Stimulated activated naive CD8-positive, alpha-beta T cell treated with anti-CD3 and anti-CD28 coated beads, Interleukin-15, amount 100 ng/mL, for 72 hours (primary cell): ENCODE results near the gene ICAM4.
"Not testable (repeated sequence)": the region's sequence is repeated elsewhere in the genome, so short reads cannot be mapped to it uniquely, and the experiment has no call there.

Experiments
- ATAC-seq: fragments of 150-1000 bp; cut with Tn5 transposase; 2 replicates; pipeline ENCODE4 v1.10.0; 2021; ENCODE audit warnings: mild to moderate bottlenecking, moderate library complexity
- DNase-seq, 2 donors: peaks; one replicate each; pipeline ENCODE4 v3.0.0; 2021 to 2022
- H3K27ac Mint-ChIP-seq, 2 donors: one replicate each; pipeline ENCODE4 v1.8.0; 2022; ENCODE audit warnings: mild to moderate bottlenecking in 2 of 2, mixed read lengths in 2 of 2, moderate library complexity in 2 of 2
- H3K27me3 Mint-ChIP-seq: one replicate; pipeline ENCODE4 v1.8.0; 2022; ENCODE audit warnings: mixed read lengths
- H3K4me1 Mint-ChIP-seq: one replicate; pipeline ENCODE4 v1.8.0; 2022; ENCODE audit warnings: mild to moderate bottlenecking, mixed read lengths
- H3K4me3 Mint-ChIP-seq, 2 donors: one replicate each; pipeline ENCODE4 v1.8.0; 2022; ENCODE audit warnings: mild to moderate bottlenecking in 2 of 2, mixed read lengths in 2 of 2, moderate library complexity in 1 of 2
- H3K9me3 Mint-ChIP-seq, 2 donors: one replicate each; pipeline ENCODE4 v1.8.0; 2022; ENCODE audit warnings: mixed read lengths in 2 of 2

The ICAM4 gene, protein sequence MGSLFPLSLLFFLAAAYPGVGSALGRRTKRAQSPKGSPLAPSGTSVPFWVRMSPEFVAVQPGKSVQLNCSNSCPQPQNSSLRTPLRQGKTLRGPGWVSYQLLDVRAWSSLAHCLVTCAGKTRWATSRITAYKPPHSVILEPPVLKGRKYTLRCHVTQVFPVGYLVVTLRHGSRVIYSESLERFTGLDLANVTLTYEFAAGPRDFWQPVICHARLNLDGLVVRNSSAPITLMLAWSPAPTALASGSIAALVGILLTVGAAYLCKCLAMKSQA

DNA sequence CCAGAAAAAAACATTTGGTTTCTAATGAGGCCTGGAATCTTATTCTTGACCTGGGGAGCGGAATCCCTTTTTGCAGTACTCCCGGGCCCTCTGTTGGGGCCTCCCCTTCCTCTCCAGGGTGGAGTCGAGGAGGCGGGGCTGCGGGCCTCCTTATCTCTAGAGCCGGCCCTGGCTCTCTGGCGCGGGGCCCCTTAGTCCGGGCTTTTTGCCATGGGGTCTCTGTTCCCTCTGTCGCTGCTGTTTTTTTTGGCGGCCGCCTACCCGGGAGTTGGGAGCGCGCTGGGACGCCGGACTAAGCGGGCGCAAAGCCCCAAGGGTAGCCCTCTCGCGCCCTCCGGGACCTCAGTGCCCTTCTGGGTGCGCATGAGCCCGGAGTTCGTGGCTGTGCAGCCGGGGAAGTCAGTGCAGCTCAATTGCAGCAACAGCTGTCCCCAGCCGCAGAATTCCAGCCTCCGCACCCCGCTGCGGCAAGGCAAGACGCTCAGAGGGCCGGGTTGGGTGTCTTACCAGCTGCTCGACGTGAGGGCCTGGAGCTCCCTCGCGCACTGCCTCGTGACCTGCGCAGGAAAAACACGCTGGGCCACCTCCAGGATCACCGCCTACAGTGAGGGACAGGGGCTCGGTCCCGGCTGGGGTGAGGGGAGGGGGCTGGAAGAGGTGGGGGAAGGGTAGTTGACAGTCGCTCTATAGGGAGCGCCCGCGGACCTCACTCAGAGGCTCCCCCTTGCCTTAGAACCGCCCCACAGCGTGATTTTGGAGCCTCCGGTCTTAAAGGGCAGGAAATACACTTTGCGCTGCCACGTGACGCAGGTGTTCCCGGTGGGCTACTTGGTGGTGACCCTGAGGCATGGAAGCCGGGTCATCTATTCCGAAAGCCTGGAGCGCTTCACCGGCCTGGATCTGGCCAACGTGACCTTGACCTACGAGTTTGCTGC, at the start of gene ICAM4:
Gene ICAM4, plus strand, starts transcription at position 153 of the 935 bp plus-strand sequence. Its CDS starts 58 bp downstream, at position 211.
- Mint-ChIP-seq H3K27me3 (peaks cover 48% of the 10 kb centered on the region), H3K9me3 (no peaks in the 10 kb centered on the region), H3K4me3 (peak within 1 kb of the TSS; percentile 59 to 73), H3K4me1 (peaks cover 69% of the 10 kb centered on the region), H3K27ac (no peak within 1 kb of the TSS)
- DNase-seq (peak; percentile 39 to 46), ATAC-seq (peak; percentile 63)

DNA sequence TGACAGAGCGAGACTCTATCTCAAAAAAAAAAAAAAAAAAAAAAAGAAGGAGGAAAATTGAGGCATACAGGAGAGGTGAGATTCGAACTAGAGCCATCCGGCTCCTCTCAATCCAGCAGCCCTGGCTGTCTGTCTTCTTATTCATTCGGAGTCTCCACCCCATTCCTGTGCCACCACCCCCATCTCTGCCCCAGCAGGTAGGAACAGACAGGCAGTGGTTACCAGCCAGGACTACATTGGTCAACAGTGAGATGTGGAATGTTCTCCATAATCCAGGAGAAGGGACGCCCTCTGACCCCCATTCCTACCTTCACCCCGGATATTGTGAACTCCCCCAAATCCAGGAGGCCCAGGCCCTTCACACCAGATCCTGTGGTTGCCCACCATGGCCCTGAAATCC, 49.1 kb upstream of the ICAM4 start:
- no peak for ATAC-seq
- H3K27ac Mint-ChIP-seq: no peak overlapping the region
- H3K4me1 Mint-ChIP-seq: peaks cover 33% of the 10 kb centered on the region
- peak overlapping the region in 1 of 2 donors; percentile 51 for H3K4me3 Mint-ChIP-seq
- no peaks in the 10 kb centered on the region for H3K27me3 Mint-ChIP-seq
- no peak for DNase-seq
- no peaks in the 10 kb centered on the region for H3K9me3 Mint-ChIP-seq

DNA sequence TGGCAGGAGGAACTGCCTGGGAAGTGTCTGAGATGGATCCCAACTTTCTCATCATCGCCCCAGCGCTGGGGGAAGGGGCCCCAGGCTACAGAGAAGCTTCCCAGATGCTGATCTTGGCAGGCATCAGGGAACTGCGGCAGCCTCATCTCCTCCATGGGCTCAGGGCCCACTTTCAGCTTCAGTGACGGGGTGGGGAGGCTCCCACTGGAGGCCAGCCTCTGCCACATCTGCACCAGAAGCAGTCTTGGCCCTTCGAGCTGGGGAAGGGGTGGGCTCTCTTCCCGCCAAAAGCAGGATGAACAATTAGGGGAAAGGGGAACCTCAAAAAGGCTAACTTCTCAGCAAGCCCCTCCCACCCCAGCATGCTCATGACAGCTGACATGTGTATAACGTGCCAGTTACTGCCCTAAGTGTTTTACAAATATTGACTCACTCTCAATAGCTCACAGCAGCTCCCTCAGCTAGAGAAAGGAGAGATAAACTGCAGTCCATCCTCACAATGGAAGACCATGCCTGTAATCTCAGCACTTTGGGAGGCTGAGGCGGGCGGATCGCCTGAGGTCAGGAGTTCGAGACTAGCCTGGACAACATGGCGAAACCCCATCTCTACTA, 48.5 kb upstream of the ICAM4 start:
- Mint-ChIP-seq H3K9me3 (no peaks in the 10 kb centered on the region), H3K4me3 (peak overlapping the region in 1 of 2 donors; percentile 51), H3K4me1 (peaks cover 33% of the 10 kb centered on the region), H3K27ac (no peak overlapping the region), H3K27me3 (no peaks in the 10 kb centered on the region)
- no peak for ATAC-seq
- DNase-seq: no peak

DNA sequence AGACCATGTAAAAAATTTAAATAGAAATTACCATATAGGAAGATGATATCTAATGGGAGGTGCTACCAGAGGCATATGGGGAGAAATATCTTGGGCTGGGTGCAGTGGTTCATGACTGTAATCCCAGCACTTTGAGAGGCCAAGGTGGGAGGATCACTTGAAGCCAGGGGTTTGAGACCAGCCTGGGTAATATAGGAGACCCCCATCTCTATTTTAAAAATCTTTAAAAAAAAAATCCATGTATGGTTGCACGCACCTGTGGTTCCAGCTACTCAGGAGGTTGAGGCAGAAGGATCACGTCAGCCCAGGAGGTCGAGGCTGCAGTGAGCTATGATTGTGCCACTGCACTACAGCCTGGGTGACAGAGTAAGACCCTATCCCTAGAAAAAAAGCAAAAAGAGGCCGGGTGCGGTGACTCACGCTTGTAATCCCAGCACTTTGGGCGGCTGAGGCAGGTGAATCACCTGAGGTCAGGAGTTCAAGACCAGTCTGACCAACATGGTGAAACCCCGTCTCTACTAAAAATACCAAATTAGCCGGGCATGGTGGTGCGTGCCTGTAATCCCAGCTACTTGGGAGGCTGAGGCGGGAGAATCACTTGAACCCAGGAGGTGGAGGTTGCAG, 44.8 kb upstream of the ICAM4 start:
- DNase-seq, H3K27ac Mint-ChIP-seq, H3K4me3 Mint-ChIP-seq, H3K27me3 Mint-ChIP-seq, H3K9me3 Mint-ChIP-seq, ATAC-seq: not testable (repeated sequence)
- H3K4me1 Mint-ChIP-seq: peaks cover 17% of the 10 kb centered on the region

DNA sequence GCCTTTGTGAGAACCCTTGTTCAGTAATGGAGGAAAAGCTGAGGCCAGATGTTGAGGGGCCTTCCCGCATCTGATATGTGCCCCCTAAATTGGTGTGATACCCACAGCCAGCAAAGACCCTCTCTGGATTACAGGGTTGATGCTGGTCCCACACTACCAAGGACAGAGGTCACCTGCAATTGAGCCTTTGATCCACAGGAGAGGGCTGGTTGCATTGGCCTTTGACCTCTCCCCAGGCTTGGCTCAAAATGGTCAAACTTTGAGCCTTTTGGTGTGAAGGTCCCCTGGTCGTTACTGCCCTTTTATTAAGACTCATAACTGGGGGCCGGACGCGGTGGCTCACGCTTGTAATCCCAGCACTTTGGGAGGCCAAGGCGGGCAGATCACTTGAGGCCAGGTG, 43.1 kb upstream of the ICAM4 start:
- no peaks in the 10 kb centered on the region for H3K9me3 Mint-ChIP-seq
- H3K4me3 Mint-ChIP-seq: no peak overlapping the region
- no peak overlapping the region for H3K27ac Mint-ChIP-seq

DNA sequence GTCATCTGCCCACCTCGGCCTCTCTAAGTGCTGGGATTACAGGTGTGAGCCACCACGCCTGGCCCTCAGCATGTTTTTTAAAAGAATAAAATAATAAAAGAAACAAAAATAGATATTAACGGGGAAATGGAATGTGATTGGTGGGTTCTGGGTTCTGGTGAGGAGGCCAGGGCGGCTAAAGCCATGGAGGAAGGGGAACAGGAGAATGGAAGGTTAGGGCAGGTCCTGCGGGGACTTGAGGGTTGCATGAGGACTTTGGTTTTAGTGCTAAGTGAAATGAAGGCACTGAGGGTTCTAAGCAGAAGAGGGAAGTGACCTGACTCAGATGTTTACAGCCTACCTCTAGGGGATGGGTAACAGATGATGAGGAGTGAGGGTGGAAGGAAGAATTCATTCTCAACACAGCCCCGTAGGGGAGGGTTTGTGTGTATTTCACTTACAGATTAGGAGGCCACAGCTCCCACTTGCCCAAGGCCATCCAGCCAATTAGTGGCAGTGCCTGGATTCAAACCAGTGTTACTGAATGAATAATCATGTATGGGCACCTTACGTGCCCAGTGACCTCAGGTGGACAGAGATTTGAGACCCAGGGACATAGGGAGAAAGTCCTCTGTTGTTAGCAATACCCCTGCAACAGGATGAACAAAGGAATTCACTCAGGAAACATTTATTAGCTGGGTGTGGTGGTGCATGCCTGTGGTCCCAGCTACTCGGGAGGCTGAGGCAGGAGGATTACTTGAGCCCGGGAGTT, 41.4 kb upstream of the ICAM4 start:
- no peak for DNase-seq
- H3K27me3 Mint-ChIP-seq: no peaks in the 10 kb centered on the region
- no peaks in the 10 kb centered on the region for H3K9me3 Mint-ChIP-seq
- H3K4me1 Mint-ChIP-seq: peaks cover 6% of the 10 kb centered on the region
- no peak overlapping the region for H3K4me3 Mint-ChIP-seq
- no peak for ATAC-seq
- H3K27ac Mint-ChIP-seq: peak overlapping the region; percentile 7 to 29

More for the DNA sequence above, 43.1 kb upstream of the ICAM4 start:
- DNase-seq (no peak), ATAC-seq (no peak)
- Mint-ChIP-seq H3K27me3 (no peaks in the 10 kb centered on the region), H3K4me1 (peaks cover 9% of the 10 kb centered on the region)

DNA sequence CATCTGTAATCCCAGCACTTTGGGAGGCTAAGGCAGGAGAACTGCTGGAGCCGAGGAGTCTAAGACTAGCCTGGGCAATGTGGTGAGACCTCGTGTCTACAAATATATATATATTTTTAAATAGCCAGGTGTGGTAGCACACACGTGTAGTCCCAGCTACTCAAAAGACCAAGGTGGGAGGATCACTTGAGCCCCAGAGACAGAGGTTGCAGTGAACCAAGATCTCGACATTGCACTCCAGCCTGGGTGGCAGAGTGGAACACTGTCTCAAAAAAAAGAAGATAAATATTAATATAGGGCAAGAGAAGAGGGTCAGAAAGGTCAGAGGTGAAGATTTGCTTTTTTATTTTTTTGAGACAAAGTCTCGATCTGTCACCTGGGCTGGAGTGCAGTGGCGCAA, 40.2 kb upstream of the ICAM4 start:
- H3K9me3 Mint-ChIP-seq: no peaks in the 10 kb centered on the region
- H3K27ac Mint-ChIP-seq: no peak overlapping the region
- peaks cover 15% of the 10 kb centered on the region for H3K4me1 Mint-ChIP-seq
- no peak for DNase-seq
- no peaks in the 10 kb centered on the region for H3K27me3 Mint-ChIP-seq
- no peak overlapping the region for H3K4me3 Mint-ChIP-seq
- no peak for ATAC-seq

DNA sequence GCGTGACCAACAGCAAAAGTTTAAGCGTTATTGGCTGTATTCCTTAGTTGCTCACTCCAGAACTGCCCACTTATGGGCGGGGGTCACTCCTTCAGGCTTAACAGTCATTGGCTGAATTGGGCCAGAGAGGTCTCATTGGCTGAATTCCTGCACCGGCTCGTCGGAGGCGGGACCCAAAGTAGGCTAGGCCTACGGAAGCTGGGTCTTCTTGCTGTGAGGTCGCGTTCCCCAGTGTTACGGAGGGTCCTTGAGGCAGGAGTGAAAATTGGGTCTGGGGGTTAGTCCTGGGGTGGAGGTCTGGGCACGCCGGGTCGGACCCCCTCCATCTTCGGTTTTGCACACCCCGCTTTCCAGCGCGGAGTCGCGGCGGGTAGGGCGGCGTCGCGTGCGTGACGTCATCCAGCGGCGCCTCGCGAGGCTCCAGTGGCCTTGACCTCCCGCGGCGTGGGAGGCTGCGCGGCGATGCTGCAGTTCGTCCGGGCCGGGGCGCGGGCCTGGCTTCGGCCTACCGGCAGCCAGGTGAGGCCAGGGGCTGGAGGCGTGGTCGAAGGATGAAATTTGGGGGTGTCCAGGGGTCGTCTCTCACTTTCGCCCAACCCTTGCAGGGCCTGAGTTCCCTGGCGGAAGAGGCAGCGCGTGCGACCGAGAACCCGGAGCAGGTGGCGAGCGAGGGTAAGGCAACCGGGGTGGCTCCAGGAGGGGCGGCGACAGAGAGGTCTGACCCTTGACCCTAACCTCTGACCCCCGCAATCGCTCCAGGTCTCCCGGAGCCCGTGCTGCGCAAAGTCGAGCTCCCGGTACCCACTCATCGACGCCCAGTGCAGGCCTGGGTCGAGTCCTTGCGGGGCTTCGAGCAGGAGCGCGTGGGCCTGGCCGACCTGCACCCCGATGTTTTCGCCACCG, 34.7 kb upstream of the ICAM4 start, which contains the start of gene MRPL4:
Gene MRPL4, plus strand, starts transcription at position 423 of the 903 bp plus-strand sequence. Its CDS starts 40 bp downstream, at position 463.
- Mint-ChIP-seq H3K4me3 (peak within 1 kb of the TSS; percentile 95 to 96), H3K9me3 (no peaks in the 10 kb centered on the region), H3K4me1 (peaks cover 47% of the 10 kb centered on the region), H3K27ac (peak within 1 kb of the TSS; percentile 96), H3K27me3 (no peaks in the 10 kb centered on the region)
- DNase-seq: peak; percentile 95 to 96
- peak; percentile 97 for ATAC-seq

DNA sequence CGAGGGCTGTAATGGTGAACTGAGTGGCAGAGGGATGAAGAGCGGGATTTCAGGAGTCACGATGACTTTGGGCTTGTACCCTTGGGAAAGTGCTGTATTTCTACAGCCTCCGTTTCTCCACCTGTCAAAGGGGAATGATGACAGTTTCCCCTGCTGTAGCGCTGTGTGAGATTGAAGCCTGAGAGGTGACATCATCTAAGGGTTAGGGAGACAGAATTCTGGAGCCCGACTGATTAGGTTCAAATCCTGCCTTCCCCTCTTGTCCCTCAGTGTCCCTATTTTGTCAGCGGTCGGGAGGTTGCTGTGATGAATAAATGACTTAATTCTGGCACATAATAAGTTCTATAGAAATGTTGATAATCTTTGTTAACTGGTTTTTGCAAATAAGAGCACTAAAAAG, 34.0 kb upstream of the ICAM4 start:
- no peaks in the 10 kb centered on the region for H3K9me3 Mint-ChIP-seq
- H3K4me1 Mint-ChIP-seq: peaks cover 54% of the 10 kb centered on the region
- peak overlapping the region; percentile 95 to 96 for H3K4me3 Mint-ChIP-seq
- no peaks in the 10 kb centered on the region for H3K27me3 Mint-ChIP-seq
- no peak for DNase-seq
- peak overlapping the region; percentile 96 for H3K27ac Mint-ChIP-seq
- no peak for ATAC-seq

DNA sequence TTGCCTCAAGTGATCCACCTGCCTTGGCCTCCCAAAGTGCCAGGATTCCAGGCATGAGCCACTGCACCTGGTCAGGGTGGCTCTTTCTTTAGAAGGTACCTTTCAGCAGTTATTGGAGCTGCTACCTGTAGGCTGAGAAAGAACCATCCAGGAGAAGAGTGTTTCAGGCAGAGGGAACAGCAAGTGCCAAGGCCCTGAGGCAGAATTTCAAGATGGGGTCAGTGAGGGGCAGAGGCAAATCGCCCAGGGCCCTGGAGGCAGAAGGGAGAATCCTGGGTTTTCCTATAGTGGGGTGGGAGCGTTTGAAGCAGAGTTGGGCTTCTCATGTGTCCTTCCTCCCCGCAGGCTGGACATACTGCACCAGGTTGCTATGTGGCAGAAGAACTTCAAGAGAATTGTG, 32.5 kb upstream of the ICAM4 start:
- peak overlapping the region in 1 of 2 donors; percentile 27 for H3K4me3 Mint-ChIP-seq
- H3K27ac Mint-ChIP-seq: no peak overlapping the region
- ATAC-seq (no peak), DNase-seq (no peak)
- peaks cover 66% of the 10 kb centered on the region for H3K4me1 Mint-ChIP-seq
- H3K9me3 Mint-ChIP-seq: no peaks in the 10 kb centered on the region
- no peaks in the 10 kb centered on the region for H3K27me3 Mint-ChIP-seq

DNA sequence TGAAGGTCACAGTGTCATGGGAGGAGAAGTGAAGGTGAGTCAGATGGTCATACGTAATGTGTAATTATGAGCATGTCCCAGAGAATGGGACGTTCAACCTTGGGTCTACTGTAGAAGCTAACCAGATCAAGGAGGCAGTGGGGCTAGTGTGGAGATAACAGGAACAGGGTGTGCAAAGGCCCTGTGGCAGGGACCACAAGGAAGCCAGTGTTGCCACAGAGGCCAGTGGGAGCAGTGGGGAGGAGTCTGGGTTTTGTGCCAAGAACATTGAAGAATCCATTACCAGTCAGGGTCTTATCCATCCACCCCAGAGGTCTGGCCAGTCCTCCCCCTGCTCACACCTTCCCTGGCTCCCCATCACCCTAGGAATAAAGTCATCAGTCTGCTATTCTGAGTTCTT, 31.4 kb upstream of the ICAM4 start:
- no peaks in the 10 kb centered on the region for H3K27me3 Mint-ChIP-seq
- ATAC-seq (no peak), DNase-seq (no peak)
- H3K9me3 Mint-ChIP-seq: no peaks in the 10 kb centered on the region
- peaks cover 72% of the 10 kb centered on the region for H3K4me1 Mint-ChIP-seq
- H3K27ac Mint-ChIP-seq: no peak overlapping the region
- no peak overlapping the region for H3K4me3 Mint-ChIP-seq

DNA sequence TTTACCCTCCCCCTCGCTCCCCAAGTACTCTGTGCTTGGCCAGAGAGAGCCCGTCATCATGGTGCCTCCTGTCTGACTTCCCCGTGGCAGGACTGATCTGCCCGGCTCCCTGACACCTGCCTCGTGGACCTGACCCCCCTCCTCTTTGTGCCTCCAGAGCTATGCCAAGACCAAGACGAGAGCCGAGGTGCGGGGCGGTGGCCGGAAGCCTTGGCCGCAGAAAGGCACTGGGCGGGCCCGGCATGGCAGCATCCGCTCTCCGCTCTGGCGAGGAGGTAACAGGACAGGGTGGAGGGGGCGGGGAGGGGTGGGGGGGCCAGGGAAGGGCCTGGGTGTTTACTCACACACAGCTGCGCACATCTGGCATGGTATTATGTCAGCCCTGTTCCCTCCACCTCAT, 30.2 kb upstream of the ICAM4 start:
- DNase-seq (no peak), ATAC-seq (no peak)
- Mint-ChIP-seq H3K27me3 (no peaks in the 10 kb centered on the region), H3K4me1 (peaks cover 75% of the 10 kb centered on the region), H3K4me3 (no peak overlapping the region), H3K9me3 (no peaks in the 10 kb centered on the region), H3K27ac (peak overlapping the region in 1 of 2 donors; percentile 79)

DNA sequence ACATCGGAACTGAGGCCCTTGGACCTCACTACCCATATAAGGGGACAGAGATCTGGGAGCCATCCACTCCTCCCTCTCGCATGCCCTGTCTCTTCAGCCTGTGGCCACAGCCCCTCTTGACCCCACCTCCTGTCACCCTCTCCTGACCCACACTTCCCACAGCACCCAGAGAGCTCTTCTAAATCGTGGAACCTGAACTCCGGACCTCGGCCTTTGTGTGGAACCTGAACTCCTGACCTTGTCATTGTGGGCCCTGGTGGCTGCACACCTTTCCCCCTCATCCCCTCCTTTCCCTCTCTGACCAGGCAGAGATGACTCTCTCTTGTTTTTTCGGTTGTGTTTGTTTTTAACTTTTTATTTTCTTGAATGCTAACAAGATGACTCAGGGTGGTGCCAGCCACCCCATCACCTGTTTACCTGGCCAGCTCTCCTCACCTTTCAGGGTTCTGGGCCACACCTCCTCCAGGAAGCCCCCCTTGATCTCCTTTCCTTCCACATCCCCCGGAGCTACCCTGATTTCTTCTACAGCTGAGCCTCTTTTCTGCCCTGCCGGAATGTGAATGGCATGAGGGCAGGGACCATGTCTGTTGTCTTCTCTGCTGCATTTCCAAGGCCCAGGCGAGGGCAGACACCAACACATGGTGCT, 29.7 kb upstream of the ICAM4 start:
- DNase-seq (no peak), ATAC-seq (no peak)
- Mint-ChIP-seq H3K4me3 (no peak overlapping the region), H3K27me3 (no peaks in the 10 kb centered on the region), H3K27ac (peak overlapping the region; percentile 2 to 79), H3K4me1 (peaks cover 76% of the 10 kb centered on the region), H3K9me3 (no peaks in the 10 kb centered on the region)
